Raji (cell line): ENCODE results near the gene SYT1.

Source experiments
- POLR2A ChIP-seq: IDR thresholded peaks from 2 replicates; pipeline ENCODE4 v1.6.1; 2011; ENCODE audit warnings: low read depth, low read length, control low read depth; ENCODE audit not compliant: insufficient read depth

The SYT1 gene

DNA sequence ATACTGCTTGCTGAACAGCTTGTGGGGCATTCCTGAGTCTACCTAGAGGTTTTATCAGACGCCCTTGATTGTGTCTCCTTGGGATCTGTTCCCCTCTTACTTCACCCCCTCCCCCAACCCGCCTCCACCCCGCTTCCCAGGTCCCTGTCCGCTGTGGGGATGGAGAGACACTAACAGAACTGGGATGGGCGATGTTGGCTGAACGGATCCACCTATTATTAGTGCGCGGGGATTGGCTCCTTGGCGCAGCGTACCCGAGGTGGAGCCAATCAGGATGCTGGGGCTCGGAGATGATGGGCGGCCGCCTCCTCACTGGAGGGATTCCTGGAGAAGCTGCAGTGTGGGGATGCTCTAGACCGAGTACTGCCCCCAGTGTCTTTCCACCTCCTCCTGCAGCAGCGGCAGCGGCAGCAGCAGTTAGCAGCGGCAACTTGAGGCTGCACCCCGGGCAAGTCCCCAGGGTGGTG is at the start of gene SYT1:
SYT1 (plus strand) TSS at position 372 of the 467 bp plus-strand sequence.
- TF ChIP-seq POLR2A: no peak

DNA sequence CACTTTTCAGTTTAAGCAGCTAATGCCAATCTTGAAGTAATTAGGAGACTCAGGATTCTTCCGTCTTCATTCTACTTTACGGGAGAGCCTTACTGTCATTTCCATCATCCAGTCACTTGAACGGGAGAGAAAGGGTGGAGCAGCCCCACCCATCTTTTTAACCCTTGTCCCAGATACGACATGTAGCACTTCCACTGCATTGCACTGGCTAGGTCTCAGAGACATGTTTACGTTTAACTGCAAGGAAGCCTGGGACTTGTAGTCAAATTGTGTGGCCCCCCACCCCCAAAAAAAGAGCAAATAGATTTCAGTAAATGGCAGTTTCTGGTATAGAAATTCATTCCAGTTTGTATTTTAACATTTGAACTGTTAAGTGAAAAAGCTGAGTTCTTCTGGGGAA is 46.1 kb upstream of the SYT1 start:
- TF ChIP-seq POLR2A: no peak

DNA sequence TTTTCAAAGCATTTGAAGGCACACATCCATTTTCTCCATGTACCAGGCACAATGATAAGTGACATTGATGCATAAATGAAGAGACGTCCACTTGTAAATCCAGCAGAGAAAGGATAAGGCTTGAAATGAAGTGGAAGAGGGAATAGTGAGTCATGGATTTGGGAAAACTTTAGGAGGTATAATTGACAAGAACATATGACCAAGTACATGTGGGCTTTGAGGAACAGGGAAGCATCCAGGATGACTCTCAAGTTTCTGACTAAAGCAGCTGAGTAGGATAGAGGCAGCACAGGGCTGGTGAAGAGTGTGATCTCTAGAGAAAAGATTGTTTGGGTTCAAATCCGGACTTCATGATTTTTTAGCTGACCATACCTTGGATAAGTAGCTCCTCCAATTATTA is 43.6 kb upstream of the SYT1 start:
- no peak for TF ChIP-seq POLR2A

DNA sequence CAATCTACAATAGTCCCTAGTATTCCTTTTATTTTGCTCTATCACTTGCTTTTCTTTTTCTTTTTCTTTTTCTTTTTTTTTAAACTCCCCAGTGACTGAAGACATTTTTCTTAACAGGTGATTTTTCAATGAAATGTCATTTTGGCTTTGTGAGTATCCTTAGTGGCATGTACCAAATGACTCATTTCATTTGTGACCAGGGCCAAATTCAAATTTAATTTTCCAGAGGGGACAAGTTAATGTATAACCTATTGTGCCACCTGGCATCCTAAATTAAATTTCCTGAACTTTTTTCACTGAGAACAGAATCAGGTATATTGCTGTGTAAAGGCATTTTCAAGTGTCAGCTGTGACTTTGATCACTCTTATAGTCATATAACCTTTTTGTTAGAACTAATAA is 39.7 kb upstream of the SYT1 start:
- TF ChIP-seq POLR2A: no peak

DNA sequence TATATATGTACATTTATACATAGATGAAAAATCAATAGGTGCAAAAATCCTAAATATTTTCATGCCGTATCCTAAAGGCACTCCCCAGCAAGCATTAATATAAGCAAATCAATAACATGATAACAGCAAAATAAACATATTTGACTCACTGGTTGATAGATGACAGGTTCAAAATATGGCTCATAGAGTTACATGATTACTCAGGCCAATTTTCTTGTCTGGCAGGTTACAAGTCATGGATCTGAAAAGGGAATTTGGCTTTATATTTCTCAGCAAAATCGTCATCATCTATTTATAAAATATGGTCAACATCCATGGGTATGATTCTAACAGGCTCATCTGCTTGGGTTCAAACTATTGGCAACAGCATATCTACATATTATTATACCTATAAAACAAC is 34.9 kb upstream of the SYT1 start:
- no peak for TF ChIP-seq POLR2A

DNA sequence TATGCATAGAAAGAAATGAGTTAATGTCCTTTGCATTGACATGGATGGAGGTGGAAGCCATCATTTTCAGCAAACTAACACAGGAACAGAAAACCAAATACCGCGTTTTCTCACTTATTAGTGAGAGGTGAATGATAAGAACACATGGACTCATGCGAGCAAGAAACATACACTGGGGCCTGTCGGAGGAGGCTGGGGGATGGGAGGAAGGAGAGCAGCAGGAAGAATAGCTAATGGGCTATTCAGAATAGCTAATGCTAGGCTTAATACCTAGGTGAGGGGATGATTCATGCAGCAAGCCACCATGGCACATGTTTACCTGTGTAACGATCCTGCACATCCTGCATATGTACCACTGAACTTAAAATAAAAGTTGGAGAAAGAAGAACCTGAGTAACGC is 29.1 kb upstream of the SYT1 start:
- no peak for TF ChIP-seq POLR2A

DNA sequence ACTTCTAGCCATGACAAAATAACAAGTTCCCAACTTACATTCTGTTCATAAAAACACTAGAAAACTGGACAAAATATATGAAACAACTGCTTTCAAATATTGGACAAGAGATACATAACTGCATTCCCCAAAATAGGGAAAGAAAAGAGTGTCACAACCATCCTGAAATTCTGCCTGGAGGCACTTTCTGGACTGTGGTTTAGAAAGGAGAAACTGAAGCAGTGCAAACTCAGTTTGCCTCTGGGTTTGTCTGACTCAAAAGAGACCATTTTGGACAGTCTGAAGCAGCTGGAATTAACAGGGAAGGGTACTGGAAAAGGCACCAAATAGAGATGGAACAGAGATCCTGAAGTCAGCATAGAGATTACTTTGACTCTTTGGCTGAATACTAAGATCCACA is 11.3 kb upstream of the SYT1 start:
- TF ChIP-seq POLR2A: no peak

DNA sequence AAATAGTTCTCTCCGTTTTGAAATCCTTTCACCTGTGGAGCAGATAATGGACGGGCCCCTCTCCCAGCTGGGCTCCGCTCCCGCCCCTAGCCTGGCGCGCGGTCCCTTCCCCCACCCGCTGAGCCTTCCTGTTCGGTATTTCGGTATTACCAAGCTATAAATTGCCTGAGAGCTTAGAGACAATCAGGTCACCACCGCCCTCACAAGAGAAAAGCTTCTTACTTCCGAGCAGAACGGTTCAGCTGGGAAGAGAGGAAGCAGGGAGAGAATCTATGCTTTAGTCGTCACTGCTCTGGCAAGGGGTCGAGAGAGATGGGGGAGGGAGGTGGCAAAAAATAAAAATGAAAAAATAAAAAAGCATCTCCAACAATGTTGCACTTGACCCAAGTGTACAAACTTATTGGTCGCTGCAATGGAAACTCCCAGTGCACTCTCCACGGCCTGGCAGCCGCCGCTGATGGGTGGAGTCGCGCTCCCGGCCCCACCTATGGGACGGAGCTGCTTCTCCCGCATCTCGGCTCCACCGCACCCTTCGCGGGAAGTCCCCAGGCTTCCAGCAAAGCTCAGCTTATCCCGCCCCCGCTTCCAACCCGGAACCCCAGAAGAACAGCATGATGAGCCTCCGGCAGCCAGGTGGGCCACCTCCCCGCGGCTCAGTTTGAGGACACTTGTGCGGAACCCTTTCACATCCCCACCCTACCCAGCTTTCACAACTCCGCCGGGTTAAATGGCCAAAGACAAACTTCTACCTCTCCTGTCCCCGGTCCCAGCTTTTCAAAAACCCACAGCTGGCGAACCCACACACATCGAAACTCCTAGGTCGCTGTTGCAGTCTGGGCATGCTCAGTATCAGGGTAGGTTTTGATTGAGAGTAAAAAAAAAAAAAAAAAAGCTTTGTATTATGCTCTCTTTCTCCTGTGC is 832 bp upstream of the SYT1 start:
- TF ChIP-seq POLR2A: no peak

DNA sequence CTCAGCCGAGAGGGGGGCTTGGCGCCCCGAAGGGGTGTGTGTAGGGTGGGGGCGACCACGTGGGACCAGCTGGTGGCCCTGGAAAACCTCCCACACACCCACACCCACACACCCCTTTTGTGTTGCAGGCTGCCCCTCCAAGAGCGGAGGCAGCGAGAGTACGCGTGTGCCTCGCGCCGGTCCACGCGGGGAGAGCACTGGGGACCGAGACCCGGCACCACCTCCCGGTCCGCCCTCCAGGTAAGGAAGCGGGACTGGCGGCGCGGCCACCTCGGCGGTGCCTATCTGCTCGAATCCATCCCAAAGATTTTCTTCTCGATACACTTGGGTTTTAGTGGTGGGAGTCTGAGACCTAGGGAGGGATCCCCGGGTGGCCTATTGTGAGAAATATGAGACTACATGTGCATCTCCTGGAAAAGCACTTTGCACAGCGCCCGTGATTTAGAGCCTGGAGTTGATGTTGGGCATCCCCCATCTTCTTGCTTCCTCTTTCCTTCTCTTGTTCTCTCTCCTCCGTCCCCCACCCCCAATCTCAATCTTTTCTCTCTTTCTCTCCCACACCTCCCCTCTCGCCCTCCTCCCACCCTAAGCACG is 393 bp downstream of the SYT1 start:
- no peak for TF ChIP-seq POLR2A

DNA sequence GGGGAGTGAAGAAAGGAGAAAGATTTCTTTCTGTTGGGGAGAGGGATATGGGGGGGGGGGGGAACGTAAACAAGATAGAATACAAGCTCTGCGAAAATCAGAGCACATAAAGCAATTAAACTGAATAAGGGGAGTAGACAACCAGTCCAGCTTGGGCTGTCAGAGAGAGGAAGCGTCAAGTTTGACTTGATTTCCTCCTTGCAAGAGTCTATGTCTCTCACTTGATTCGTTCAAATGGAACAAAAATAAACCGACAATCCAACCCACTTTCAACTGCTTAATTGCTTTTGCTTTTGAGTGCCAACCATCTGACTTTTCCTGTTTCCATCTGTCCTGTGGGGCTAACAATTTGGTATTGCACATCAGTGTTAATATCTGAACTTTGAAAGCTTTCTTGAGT is 942 bp downstream of the SYT1 start:
- no peak for TF ChIP-seq POLR2A

DNA sequence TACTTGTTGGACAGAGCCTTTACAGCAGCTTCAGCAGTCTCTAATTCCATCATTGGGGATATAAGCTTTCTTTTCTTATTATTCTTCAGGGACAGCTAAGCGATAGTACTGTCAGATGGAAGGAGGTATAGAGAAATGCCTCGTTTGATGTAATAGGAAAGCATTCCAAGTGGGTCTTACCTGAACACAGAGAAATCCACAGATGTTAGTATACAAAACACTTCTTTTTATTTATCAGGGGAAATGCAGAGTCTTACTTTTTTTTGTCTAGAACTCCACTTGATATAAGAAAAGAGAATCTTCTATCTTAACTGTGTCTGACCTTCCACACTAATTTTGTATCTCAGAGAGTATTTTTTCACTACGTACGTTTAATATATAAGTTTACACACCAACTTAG is 1.9 kb downstream of the SYT1 start:
- no peak for TF ChIP-seq POLR2A

DNA sequence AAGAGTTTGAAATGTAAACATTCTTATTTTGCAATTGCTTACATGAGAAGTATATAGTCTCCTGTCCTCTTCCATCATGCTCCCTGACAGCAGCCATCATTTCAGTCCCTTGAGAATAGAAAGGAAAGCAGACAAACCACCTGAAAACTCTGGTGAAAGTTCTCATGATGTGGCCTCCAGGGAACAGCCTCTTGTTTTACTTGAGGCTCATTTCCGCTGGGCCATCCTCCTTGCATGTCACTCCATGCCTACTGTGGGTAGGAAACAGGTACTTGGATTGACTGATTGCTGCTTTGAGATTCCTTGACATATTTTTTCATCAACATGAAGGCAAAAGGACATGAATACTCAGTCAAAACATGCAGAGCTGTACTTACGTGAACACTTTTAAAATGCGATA is 6.0 kb downstream of the SYT1 start:
- TF ChIP-seq POLR2A: no peak

DNA sequence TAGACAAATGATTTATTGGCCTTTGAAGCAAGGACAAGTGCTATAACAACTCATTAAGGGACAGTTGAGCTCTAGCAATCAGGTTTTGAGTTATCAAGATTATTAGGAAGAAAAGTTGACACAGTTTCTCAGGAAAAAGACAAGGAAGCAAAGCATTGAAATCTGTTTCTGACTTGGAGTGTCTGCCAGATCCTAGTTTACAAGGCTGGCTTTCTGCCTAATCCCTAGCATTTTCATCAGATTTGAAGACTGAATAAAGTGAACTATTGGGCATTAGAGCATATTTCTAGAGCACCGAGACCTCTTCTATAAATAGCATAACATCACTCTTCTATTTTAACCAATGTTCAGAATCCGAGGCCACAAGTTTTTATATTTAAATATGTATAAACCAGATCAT is 7.0 kb downstream of the SYT1 start:
- no peak for TF ChIP-seq POLR2A

DNA sequence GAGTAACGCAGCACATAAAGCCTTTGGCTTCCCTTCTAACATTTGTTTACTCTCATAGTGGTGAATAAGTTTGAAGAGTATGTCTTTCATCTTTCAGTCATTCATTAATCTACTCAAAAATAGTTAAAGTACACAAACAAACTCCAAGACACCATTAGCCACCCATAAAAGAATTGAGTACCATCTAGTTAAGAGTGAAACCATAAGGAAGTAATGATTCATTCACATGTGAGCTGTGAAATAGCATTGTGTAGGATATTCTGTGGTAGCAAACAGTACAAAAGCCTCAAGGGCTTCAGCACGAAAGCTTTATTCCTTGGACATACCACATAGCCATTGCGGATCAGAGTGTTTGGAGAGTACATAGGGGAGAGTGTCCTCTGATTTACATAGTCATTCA is 13.9 kb downstream of the SYT1 start:
- TF ChIP-seq POLR2A: no peak

DNA sequence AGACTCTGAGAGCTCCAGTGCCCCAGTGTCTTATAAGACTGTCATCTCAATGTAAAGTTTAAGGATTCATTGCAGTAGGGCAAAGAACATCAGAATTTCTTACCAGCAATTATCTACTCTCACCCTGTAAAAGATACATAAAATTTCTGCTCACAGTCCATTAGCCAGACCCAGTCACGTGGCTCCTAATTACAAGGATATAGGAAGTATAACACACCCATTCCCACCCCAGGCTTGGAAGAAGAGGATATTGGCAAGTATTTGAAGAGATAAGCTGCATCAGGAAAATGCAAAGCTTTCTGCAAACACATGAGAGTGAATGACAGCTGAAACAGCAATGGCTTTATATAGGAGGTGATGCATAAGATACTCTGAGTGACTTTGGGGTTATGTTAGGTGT is 14.3 kb downstream of the SYT1 start:
- TF ChIP-seq POLR2A: no peak

DNA sequence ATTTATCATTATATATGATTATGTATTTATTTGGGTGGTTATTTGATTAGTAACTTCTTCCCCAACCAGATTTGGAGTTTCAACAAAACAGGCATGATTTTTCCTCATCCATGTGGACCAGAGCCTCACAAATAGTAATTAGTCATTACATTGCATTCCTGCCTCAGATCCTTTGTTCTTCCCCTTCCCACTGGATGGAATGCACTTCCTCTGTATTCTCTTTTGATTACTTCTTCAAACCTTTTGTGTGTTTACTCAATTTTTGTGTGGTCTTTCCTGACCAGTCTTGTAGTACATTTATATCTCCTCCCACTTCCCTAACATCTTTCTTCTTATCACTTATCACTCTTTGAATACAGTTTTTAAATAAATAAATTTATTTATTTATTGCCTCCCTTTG is 15.5 kb downstream of the SYT1 start:
- no peak for TF ChIP-seq POLR2A
